ENCODE measurements around the gene PDGFRB.

PDGFRB gene

GRCh38 chr5:150163035-150163434, 7.4 kb upstream of the PDGFRB start:
- DNase-seq (ENCODE audit: low read depth): no peak

GRCh38 chr5:150162142-150162513, 6.5 kb upstream of the PDGFRB start:
- DNase-seq (ENCODE audit: low read depth): no peak

- DNase-seq (ENCODE audit: low read depth): peak; percentile 48
Observed at GRCh38 chr5:150161242-150162141, 5.8 kb upstream of the PDGFRB start.

DNA sequence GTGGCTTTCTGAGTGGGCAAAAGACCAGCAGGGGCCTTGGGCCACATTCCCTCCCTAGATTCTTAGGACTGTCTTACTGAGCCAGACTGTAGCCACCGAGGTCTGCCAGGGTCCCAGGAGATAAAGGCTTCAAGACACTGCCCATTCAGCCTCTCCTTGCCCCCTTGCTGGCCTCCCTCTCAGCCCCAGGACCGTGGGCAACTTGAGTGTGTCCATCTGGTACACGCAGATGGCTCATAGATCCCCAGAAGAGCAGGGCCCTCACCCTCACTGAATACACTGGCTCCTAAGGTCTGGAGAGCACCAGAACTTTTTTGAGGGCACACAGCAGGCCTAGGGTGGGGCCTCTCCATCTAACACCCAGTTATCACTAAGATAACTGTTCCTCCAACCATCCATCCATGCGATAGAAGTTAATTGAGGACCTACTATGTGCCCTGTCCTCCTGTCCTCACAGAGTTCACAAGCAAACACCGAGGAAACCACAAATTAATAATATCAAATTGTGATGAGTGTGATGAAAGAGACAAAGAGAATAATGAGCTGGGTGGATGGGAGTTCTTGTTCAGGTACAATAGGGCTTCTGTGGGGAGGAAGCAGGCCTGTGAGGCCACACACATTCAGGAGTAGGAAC, 4.9 kb upstream of the PDGFRB start:
- no peak for DNase-seq (ENCODE audit: low read depth)

DNA sequence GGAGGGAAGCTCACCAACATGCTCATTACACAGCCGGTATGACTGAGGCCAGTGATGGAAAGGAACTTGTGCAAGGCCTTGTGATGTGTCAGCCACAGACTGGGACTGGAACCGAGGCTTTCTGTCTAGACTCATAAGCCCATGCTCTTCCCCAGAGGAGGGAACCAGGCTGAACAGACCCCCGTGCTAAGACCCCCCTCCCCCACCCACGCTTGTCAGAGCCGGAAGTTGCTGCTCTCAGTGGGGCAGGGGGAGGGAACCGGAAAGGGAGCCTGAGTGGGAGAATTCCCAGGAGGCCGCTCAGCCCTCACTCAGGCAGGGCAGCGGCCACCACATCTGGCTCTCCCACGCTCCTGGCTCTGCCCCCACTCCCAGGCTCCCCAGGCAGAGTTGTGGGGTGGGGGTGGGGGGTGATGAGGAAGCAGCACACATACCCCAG, 4.1 kb upstream of the PDGFRB start:
- DNase-seq (ENCODE audit: low read depth): no peak

GRCh38 chr5:150159031-150159430, 3.4 kb upstream of the PDGFRB start:
- DNase-seq (ENCODE audit: low read depth): no peak

- DNase-seq (ENCODE audit: low read depth): no peak
Observed at GRCh38 chr5:150158170-150158949, 2.7 kb upstream of the PDGFRB start.

DNA sequence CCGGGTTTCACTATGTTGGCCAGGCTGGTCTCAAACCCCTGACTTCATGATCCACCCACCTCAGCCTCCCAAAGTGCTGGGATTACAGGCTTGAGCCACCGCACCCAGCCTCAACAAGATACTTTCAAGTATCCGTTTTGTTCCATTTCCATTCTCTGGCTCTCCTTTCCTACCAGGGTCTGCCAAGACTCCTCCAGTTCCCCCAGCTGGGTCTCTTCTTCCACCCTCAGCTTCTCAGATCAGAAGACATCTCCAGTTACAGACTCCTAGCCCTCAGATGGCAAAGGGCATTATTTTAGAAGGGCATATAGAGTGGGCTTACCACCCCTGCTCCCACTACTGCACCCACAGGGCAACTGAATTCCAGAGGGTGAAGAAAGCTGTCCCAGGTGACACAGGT, 1.5 kb upstream of the PDGFRB start:
- no peak for DNase-seq (ENCODE audit: low read depth)

- DNase-seq (ENCODE audit: low read depth): no peak
Observed at GRCh38 chr5:150156540-150156939, 895 bp upstream of the PDGFRB start.

DNA sequence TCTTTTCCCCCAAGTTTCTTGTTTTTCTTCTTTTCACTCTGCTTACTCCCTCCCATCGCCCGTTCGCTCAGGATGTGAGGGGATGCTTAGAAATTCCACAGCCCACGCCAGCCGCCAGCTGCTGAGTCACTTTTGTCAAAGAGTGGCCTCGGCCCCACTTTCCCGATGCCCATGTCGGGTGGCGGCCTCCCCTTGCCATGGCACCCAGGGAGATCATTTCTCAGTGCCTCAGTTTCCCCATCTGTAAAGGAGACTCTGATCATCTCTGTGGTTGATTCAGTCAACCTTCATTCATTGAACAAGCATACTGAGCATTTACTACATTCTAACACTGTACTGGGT, 353 bp upstream of the PDGFRB start:
- DNase-seq (ENCODE audit: low read depth): no peak

GRCh38 chr5:150154618-150155128, 972 bp downstream of the PDGFRB start:
- no peak for DNase-seq (ENCODE audit: low read depth)

DNA sequence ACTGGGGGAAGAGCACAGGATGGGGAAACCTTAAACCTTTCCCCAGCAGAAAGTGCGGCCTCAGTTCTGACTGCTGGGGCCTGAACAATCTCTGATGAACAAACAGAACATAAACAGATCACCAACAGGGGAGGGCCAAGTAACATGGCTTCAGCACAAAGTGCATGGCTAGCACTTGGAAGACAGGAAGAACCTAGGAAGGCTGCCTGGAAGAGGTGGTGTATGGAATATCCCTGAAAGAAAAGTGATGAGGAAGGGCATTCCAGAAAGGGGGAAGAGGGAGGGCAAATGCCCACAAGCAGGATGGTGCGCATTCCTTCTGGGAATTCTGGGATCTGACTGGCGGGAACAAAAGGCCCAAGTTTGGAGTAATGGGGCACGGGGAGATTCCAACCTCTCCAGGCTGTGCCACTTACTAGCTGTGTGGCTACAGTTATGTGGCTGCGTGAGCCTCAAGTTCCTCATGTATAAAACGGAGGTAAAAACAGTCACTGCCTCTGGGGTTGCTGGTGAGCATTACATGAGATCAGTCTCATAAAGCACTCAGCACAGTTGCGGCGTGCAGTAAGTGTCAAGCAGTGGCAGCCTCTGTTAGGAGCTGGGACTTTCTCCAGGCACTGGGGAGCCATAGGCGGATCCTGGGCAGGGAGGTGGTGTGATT, 1.6 kb downstream of the PDGFRB start:
- no peak for DNase-seq (ENCODE audit: low read depth)

- DNase-seq (ENCODE audit: low read depth): no peak
Observed at GRCh38 chr5:150153483-150153882, 2.2 kb downstream of the PDGFRB start.

DNA sequence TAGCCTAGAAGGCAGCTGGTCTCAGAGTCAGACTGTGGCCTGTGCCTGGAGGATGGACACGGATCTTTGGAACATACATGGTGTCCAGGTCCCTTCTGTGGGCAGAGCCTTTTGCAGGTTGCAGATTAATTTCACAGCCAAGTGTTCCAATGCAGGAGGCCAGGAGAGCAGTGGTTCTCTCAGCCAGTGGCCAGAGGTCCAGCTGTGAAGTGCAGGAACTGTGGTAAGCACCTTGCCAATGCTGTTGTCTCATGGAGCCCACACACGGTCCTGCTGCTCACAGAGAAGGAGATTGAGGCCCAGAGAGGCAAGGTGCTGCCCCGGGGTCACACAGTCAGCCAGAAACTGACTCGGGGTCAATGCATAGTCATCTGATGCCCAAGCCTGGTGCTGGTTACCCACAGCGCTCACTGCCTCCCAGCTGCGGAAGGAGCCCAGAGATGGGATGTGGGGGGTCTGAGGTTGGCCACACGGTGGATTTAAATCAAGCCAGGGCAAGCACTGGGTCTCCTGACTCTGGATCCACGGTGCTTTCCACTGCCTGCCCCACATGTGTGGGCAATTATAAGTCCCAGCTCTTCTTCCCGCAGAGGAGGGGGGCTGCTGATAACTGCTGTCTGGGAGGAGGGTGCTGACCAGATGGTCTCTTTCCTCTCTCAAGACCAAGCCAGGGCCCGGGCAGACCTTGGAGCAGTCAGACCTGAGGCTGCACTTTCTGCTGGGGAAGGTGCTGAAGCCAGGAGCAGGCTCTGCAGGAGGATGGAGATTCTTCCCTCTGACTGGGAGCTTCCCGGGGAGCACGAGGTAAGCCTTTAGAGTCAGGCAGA, 2.8 kb downstream of the PDGFRB start:
- no peak for DNase-seq (ENCODE audit: low read depth)

GRCh38 chr5:150149618-150150017, 6.0 kb downstream of the PDGFRB start:
- DNase-seq (ENCODE audit: low read depth): no peak

DNA sequence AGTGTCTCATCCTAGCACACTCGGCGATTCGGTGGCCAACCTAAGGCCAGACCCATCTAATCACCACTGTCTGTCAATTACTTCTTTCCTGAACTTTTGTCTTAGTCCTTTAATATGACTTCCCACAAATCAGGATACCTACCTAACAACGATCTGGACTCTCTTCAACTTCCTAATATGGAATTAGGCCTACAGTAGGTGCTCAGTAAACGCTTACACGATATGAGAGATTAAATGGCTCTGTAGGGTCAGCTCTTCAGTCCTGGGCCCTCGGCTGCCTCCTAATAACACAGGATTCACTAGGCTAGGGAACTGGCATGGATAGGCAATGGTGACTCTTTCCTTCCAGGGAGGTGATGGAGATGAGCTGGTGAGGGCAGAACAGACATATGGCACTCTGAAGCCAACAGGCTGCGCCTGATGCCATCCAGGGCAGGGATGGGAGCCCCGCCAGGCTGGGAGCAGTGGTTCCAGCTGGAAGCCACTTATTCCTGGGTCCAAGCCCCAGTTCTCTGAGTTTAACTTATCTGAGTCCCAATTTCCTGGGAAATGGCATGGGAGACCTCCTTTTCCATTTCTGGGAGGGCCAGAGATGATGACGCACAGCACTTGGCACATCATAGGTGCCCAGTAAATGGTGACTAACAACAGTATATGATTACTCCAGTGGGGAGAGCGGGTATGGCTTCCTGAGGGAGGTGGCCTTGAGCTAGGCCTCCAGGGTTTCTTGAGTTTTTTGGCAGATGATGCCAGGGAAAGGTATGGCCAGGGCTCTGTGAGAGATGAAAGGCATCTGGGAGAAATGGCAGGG, 7.3 kb downstream of the PDGFRB start:
- no peak for DNase-seq (ENCODE audit: low read depth)

DNA sequence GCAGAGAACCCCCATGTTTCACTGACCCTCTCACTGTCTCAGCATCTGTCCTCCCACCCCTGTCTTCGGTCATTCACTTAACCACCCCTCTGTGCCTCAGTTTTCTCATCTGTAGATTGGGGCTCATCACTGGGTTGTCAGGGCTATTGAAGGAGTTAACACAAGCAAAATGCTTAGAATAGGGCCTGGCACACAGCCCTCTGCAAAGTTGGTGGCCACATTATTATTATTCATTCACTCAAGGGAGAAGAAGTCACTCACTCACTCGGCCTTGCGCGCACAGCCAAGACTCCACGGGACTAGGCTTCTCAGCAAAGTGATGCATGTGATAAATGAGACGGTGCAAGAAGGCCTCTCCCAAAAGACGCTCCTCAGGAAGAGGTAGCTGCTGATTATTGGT, 8.0 kb downstream of the PDGFRB start:
- no peak for DNase-seq (ENCODE audit: low read depth)

DNA sequence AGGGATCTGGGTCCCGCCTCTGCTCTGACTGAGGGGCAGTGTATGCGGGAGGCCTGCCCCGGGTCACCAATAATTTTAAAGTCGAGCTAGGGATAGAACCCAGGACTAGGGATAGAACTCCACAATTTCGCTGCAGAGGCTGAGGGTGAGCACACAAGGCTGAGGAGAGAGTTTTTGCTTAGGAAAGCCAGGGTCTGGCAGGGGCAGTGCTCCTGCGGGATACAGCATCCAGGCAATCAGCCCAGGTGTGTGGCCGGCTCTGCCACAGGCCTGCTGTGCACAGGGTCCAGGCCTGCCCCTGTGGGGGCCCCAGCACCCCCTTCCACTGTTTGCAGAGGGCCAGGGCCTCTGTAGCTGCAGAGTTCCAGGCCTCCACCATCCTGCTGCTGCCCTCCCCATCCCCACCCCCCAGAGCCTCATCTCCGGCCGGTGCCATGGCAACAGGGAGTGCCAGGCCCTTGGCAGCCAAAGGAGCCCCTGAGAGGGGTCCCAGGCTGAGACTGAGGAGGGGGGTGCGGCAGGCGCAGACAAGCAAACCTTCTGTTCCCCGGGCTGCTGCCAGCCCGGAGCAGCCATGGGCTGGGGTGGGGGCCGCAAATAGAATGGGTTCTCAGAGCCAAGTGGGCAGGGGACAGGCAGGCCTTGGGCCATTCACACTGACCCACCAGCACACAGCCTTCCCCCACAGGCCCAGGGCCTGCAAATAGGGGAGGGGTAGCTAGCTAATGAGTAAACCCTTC, 8.6 kb downstream of the PDGFRB start:
- no peak for DNase-seq (ENCODE audit: low read depth)

- no peak for DNase-seq (ENCODE audit: low read depth)
Observed at GRCh38 chr5:150146235-150146634, 9.4 kb downstream of the PDGFRB start.

DNA sequence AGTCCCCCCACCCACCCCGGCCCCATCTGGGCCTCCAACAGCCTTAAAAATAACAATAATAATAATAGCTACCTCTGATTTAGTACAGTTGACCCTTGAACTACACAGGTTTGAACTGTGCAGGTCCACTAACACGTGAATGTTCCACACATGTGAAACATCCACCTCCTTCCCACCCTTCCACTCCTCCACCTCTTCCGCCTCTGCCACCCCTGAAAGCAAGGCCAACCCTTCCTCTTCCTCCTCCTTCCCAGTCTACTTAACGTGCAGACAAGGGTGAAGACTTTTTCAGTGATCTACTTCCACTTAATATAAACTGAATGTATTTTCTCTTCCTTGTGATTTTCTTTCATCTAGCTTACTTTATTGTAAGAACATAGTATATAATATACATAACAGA, 10.8 kb downstream of the PDGFRB start:
- DNase-seq (ENCODE audit: low read depth): no peak

Data from stimulated activated CD4-positive, alpha-beta T cell treated with anti-CD3 and anti-CD28 coated beads, Interleukin-2, amount 100 ng/mL, for 4 hours (primary cell).